Stimulated activated CD8-positive, alpha-beta memory T cell treated with anti-CD3 and anti-CD28 coated beads, Interleukin-2, amount 100 ng/mL, for 1 hour (primary cell): Measurements from ENCODE around the gene LDHA.

Source experiments
- DNase-seq, 2 donors: peaks; one replicate each; pipeline ENCODE4 v3.0.0-alpha.2; 2020; ENCODE audit warnings: low read depth in 2 of 2

LDHA gene

GRCh38 chr11:18394275-18394927 is at the start of gene LDHA:
Gene LDHA (plus strand): TSS chr11:18394563. CDS start chr11:18396843, 2,280 bp downstream.
- peak; percentile 99 for DNase-seq

- DNase-seq = no peak
These were observed 46.8 kb upstream of the LDHA start for GRCh38 chr11:18347471-18348125.

GRCh38 chr11:18352581-18352980 is 41.8 kb upstream of the LDHA start:
- DNase-seq = no peak

- no peak for DNase-seq
These were observed 35.7 kb upstream of the LDHA start for GRCh38 chr11:18358646-18359045.

GRCh38 chr11:18361154-18361553 is 33.2 kb upstream of the LDHA start:
- no peak for DNase-seq

GRCh38 chr11:18364495-18365073 is 29.8 kb upstream of the LDHA start:
- DNase-seq = no peak

GRCh38 chr11:18365741-18366140 is 28.6 kb upstream of the LDHA start:
- no peak for DNase-seq

GRCh38 chr11:18366286-18366685 is 28.1 kb upstream of the LDHA start:
- no peak for DNase-seq

- no peak for DNase-seq
These were observed 26.9 kb upstream of the LDHA start for GRCh38 chr11:18367431-18367830.

GRCh38 chr11:18368221-18368620 is 26.1 kb upstream of the LDHA start:
- no peak for DNase-seq

GRCh38 chr11:18369398-18369797 is 25.0 kb upstream of the LDHA start:
- DNase-seq = no peak

- no peak for DNase-seq
These were observed 23.1 kb upstream of the LDHA start for GRCh38 chr11:18371279-18371678.

GRCh38 chr11:18372201-18372600 is 22.2 kb upstream of the LDHA start:
- DNase-seq = no peak

GRCh38 chr11:18374956-18375355 is 19.4 kb upstream of the LDHA start:
- no peak for DNase-seq

- no peak for DNase-seq
These were observed 18.4 kb upstream of the LDHA start for GRCh38 chr11:18375941-18376340.

- no peak for DNase-seq
These were observed 15.2 kb upstream of the LDHA start for GRCh38 chr11:18379201-18379600.

- DNase-seq = peak in 1 of 2 donors; percentile 37
These were observed 10.8 kb upstream of the LDHA start for GRCh38 chr11:18383388-18384156.

GRCh38 chr11:18384157-18384641 is 10.2 kb upstream of the LDHA start:
- no peak for DNase-seq

GRCh38 chr11:18390088-18390487 is 4.3 kb upstream of the LDHA start:
- DNase-seq = no peak

- DNase-seq = no peak
These were observed 1.7 kb upstream of the LDHA start for GRCh38 chr11:18392434-18393321.

- no peak for DNase-seq
These were observed 635 bp upstream of the LDHA start for GRCh38 chr11:18393581-18394274.
